CD4-positive, alpha-beta T cell treated with Interleukin-6 for 4 hours (primary cell): ENCODE data around the gene CAMTA1.
A peak's percentile ranks its signal among the peaks of the same experiment; 100 is the strongest.

Experiments
- DNase-seq: peaks from one replicate; pipeline ENCODE4 v3.0.0-alpha.2; 2020; ENCODE audit warnings: mixed read lengths

CAMTA1 gene

GRCh38 chr1:6880951-6881690, 95.9 kb downstream of the CAMTA1 start:
- DNase-seq, result no peak

GRCh38 chr1:6882414-6882813, 97.2 kb downstream of the CAMTA1 start:
- no peak for DNase-seq

GRCh38 chr1:6884652-6885153, 99.4 kb downstream of the CAMTA1 start:
- no peak for DNase-seq

- no peak for DNase-seq
These were observed 100.2 kb downstream of the CAMTA1 start for GRCh38 chr1:6885426-6885825.

DNA sequence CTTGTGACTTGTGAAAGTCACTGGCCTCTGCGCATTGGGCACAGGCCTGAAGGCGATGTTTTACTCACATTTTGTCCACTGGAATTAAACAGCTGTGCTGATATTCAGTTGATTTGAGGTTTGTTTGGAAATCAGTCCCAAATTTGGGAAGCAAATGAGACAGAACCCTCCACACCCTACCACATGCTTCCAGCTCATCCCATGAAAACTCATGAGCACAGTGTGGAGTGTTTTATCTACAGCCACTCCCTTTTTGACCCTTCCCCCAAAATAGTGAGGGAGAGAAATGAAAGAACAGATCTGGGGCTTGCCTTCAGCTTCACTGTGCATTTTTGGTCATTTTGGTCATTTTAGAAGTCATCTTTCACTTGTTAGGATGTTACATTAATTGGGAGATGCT, 101.3 kb downstream of the CAMTA1 start:
- DNase-seq, result no peak

- DNase-seq, result no peak
These were observed 103.0 kb downstream of the CAMTA1 start for GRCh38 chr1:6888268-6888667.

GRCh38 chr1:6888870-6889269, 103.6 kb downstream of the CAMTA1 start:
- DNase-seq, result no peak

DNA sequence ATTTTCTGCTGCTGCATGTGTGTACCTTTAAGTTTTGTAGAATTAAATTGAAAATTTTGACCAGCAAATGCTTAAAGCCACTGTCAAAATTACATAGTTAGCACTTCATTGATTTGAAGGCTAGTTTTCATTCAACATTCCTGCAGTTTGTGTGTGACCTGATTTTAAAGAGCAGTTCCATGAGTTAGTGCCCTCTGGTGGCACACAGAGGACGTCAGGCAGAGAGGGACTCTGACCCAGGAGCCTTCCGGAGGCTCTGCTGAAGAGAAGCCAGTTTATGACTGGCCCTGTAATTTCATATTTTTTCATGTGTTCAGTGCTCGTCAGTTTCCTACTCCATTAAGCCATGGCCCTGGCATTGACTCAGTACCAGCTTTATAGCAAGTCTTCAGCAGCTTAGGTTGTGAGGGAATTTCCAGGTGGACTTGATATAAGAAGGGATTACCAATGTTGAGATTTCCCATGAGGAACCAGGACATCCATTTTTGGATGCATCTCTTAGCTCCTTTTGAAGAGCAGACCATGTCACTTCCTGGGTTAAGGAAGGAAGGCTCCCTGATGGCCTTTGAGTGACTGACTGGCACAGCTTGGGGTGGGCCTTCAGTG, 104.7 kb downstream of the CAMTA1 start:
- DNase-seq, result peak; percentile 45

DNA sequence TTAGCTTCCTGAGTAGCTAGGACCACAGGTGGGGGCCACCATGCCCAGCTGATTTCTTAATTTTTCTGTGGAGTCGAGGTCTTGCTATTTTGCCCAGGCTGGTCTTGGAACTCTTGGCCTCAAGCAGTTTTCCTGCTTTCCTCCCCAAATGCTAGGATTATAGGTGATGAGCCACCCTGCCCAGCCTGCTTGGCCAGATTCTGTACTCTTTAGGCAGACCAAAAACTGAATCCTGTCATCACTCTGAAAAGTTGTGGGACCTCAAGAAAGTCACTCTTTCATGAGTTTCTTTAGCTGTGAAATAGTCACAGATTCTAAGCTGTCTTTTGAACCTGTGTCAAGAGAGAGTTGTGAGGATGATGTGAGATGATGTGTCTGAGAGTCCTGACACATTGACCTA, 105.4 kb downstream of the CAMTA1 start:
- DNase-seq, result no peak

- no peak for DNase-seq
These were observed 106.7 kb downstream of the CAMTA1 start for GRCh38 chr1:6891781-6892579.

- no peak for DNase-seq
These were observed 108.1 kb downstream of the CAMTA1 start for GRCh38 chr1:6893388-6893787.

GRCh38 chr1:6897138-6897537, 111.9 kb downstream of the CAMTA1 start:
- DNase-seq, result no peak

GRCh38 chr1:6898974-6899539, 113.8 kb downstream of the CAMTA1 start:
- DNase-seq, result no peak

- no peak for DNase-seq
These were observed 114.4 kb downstream of the CAMTA1 start for GRCh38 chr1:6899621-6900020.

DNA sequence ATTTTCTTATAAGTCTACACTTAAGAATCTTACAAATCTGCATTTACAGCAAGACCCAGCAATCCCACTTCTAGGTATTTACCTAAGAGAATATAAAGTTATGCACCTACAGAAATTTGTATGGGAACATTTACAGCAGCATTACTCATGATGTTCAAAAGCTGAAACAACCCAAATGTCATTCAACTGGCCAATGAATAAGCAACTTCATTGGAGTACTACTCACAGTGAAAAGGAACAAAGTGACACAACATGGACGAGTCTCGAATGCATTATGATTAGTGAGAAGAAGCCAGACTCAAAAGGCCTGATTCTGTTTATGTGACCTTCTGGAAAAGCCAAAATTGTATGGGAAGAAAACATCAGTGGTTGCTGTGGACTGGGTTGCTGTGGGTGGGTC, 116.9 kb downstream of the CAMTA1 start:
- no peak for DNase-seq

DNA sequence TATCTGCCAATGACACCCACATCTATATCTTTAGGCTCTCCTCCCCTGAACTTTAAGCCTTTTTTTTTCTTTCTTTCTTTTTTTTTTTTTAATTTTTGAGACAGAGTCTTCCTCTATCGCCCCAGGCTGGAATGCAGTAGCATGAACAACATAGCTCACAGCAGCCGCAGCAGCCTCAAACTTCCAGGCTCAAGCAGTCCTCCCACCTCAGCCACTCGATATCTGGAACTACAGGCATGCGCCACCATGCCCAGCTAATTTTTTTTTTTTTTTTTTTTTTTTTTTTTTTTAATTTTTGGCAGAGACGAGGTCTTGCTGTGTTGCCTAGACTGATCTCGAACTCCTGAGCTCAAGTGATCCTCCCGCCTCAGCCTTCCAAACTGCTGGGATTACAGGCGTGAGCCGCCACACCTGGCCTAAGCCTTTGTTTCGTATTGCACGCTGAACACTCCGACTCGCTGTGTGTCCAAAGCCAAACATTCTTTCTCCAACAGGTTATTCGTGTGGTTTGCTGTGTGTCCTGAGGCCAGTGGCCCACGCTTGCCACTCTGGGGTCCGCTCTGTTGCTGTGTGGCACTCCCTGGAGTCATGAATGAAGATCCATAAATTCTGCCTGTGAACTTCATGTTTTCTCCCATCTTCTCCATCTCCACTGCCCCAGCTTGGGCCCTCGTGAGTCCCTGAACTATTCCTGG, 119.4 kb downstream of the CAMTA1 start:
- DNase-seq, result no peak

GRCh38 chr1:6905331-6905730, 120.1 kb downstream of the CAMTA1 start:
- no peak for DNase-seq

- DNase-seq, result no peak
These were observed 120.5 kb downstream of the CAMTA1 start for GRCh38 chr1:6905790-6906189.

DNA sequence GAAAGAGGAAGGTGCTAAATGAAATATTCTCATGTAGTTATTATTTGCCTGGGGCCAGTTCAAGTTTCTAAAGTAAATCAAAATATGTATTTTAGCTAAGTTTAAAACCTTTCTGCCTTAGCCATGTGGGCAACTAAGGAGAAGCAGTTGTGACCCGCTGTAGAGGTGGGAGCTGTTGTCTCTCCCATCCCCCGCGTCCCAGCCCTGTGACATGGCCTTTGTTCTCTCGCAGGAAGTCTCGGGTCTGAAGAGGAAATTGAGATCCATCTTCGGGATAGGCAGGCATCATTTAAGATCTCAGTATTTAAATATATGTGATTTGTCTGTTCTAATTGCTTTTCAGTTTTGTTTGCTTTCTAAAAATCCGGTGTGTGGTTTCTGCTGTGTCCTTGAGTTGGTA, 121.5 kb downstream of the CAMTA1 start:
- no peak for DNase-seq

DNA sequence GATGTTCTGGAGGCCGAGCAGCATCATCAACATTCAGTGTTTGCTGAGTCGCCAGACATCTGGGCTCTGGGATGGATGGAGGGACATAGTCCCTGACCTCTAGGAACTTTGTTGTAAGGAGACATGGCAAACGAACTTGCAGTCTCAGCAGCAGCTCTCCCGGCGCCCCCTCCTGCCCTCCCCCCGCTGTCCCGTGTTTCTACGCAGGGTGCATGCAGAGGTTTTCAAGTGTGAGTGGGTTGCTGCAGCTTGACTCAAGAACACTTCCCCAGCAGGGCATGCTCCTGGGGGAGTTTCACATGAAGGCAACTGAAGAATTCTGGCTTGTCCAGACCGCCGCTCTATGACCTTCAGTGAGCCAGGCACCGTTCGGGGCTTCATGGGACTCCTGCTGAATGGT, 121.9 kb downstream of the CAMTA1 start:
- DNase-seq, result no peak

- DNase-seq, result no peak
These were observed 122.6 kb downstream of the CAMTA1 start for GRCh38 chr1:6907676-6908434.

DNA sequence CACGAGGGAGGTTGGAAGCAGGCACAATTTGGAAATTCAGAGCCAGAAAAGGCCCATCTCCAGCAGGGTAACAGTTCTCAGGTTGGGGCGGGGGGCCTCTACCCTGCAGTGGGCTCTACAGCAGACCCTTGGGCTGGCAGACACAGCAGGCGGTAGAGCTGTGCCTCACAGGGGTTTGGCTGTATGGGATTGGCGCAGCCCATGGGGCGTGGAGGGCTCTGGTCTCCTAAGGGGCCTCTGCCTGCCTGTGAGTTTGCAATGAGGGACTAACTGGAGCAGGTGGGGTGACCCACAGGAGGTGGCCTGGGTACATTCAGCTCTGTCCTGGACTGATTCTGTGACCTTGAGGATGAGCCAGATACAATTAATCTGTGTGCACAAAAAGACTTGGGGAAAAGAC, 124.1 kb downstream of the CAMTA1 start:
- no peak for DNase-seq
